Measurements from ENCODE around the gene LRRC10. TPM values are rescaled to one million over a fixed set of nuclear protein-coding genes. Genes with fewer than 3 reads are reported as not detected.

The LRRC10 gene
- total RNA-seq, 1 experiment from 2014 or later = not detected

DNA sequence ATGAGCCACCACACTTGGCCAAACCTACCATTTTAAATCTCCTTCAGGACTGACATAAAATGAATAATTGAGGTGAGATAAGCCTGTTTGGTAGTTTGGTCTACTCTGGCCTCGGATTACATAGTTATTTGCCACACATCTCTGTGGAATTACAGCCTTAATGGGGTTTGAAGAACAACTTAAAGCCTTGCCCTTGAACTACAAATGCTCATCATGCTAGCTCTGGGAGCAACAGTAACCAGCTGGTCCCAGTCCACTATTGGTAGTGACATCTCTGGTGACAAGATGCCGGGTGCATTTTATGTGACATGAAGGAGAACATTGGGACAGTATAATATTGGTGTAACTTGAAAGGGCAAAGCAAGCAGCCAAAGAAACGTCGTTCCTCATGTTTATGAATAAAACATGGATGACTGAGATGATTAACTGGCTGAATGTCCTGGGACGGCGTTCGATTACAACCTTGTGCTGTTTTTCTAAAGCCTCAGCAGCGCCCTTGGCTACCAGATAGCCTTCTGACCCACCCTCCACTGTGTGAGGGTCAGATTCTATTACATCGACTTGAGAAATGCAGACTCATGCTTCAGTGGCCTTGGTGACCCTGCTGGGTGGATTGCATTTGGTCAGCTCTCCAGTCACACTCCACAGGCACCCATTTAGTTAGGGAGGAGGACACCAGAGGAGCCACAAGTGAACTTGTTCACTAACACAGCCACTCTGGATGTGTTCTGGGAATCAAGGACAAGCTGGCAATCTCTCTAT, 46.9 kb upstream of the LRRC10 start:
- H2AFZ ChIP-seq = no peak overlapping the region
- no peaks in the 10 kb centered on the region for H3K79me2 ChIP-seq (ENCODE audit: low read depth)
- DNase-seq = no peak
- H3K4me2 ChIP-seq = no peak overlapping the region
- H4K20me1 ChIP-seq (ENCODE audit: insufficient read depth) = no peaks in the 10 kb centered on the region
- no peaks in the 10 kb centered on the region for H3F3A ChIP-seq (ENCODE audit: insufficient read depth, low read depth)
- H3K36me3 ChIP-seq (ENCODE audit: low read depth) = no peaks in the 10 kb centered on the region
- H3K4me1 ChIP-seq (replicated peaks; ENCODE audit: insufficient read depth) = no peaks in the 10 kb centered on the region
- H3K27me3 ChIP-seq (ENCODE audit: insufficient read depth, low read depth) = no peaks in the 10 kb centered on the region
- BruUV-seq (replicated peaks) = no TSS peak
- ChIA-PET CTCF (no interaction called here), POLR2A (ENCODE audit: unreplicated experiment) (no interaction called here)
- H3K9me3 ChIP-seq (ENCODE audit: insufficient read depth, low read depth) = no peaks in the 10 kb centered on the region; the same call in 1 of the 2 replicates
- no peak for TF ChIP-seq EZH2 (IDR thresholded peaks at IDR 0.05; ENCODE audit: low read depth)
- TF ChIP-seq, protein P1, sequence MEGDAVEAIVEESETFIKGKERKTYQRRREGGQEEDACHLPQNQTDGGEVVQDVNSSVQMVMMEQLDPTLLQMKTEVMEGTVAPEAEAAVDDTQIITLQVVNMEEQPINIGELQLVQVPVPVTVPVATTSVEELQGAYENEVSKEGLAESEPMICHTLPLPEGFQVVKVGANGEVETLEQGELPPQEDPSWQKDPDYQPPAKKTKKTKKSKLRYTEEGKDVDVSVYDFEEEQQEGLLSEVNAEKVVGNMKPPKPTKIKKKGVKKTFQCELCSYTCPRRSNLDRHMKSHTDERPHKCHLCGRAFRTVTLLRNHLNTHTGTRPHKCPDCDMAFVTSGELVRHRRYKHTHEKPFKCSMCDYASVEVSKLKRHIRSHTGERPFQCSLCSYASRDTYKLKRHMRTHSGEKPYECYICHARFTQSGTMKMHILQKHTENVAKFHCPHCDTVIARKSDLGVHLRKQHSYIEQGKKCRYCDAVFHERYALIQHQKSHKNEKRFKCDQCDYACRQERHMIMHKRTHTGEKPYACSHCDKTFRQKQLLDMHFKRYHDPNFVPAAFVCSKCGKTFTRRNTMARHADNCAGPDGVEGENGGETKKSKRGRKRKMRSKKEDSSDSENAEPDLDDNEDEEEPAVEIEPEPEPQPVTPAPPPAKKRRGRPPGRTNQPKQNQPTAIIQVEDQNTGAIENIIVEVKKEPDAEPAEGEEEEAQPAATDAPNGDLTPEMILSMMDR (conservative IDR thresholded peaks at IDR 0.05) = no peak
- intact Hi-C loops (cut with micrococcal nuclease; ENCODE audit: unreplicated experiment) = no loop called here
- H3K27ac ChIP-seq = no peak overlapping the region
- no peaks in the 10 kb centered on the region for H3K9me2 ChIP-seq (ENCODE audit: insufficient read depth)
- no peak overlapping the region for H3K4me3 ChIP-seq

DNA sequence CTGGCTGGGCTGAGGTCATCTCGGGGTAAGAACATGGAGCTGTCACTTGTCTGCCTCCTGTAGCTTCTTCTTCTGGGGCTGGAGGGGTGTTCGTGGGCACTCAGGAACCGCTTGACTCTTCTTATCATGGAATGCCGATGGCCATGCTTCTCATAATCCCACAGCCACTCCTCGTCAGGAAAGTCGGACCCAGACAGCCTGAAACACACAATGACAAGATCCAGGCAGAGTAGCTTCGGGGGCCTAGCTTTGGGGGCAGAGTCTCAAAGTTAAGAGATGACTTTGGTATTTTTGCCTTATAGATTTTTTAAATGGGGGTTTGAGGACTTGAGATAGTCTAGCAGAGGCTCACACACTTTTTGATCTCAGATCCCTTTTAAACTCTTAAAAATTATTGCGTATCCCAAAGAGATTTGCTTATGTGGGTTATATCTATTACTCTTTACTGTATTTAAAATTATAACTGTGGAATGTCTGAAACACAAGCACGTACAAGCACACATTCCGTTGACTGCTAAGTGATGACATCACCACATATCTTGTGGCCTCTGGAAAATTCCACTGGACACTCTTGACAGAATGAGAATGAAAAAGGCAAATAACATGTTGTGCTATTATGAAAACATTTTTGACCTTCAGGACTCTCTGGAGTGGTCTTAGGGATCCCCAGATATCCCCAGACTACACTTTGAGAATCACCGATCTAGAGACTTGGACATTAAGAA, 45.1 kb upstream of the LRRC10 start:
- Histone ChIP-seq H2AFZ (no peak overlapping the region), H3K27ac (no peak overlapping the region)

DNA sequence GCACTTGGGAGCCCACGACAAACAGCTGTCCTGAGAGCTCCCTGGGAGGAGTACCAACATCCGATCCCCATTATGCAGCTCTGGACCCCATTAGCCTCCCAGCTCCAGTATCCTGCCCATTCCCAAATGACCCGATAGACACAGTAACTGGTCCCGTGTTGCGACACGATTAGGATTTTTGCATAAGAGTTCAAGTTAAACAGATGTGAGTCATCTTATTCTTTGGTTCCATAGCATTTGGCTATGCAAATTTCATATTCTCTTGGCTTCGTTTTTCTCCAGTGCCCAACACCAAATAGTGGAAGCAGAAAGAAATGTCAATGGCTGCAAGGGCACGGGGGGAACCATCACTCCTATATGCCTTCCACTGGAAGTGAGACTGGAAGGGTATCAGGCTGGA, 43.0 kb upstream of the LRRC10 start:
- H3K4me1 ChIP-seq (replicated peaks; ENCODE audit: insufficient read depth) = no peaks in the 10 kb centered on the region
- H3F3A ChIP-seq (ENCODE audit: insufficient read depth, low read depth) = no peaks in the 10 kb centered on the region
- no TSS peak for BruUV-seq (replicated peaks)
- no peaks in the 10 kb centered on the region; the same call in 1 of the 2 replicates for H3K9me3 ChIP-seq (ENCODE audit: insufficient read depth, low read depth)
- no peaks in the 10 kb centered on the region for H3K79me2 ChIP-seq (ENCODE audit: low read depth)
- no peak overlapping the region for H2AFZ ChIP-seq
- CTCF ChIA-PET = no interaction called here
- H3K9me2 ChIP-seq (ENCODE audit: insufficient read depth) = no peaks in the 10 kb centered on the region
- POLR2A ChIA-PET (ENCODE audit: unreplicated experiment) = no interaction called here
- H3K27ac ChIP-seq = no peak overlapping the region
- DNase-seq = no peak
- no peak overlapping the region for H3K4me3 ChIP-seq
- no peak overlapping the region for H3K4me2 ChIP-seq
- TF ChIP-seq, protein P1 (conservative IDR thresholded peaks at IDR 0.05) = no peak
- TF ChIP-seq EZH2 (IDR thresholded peaks at IDR 0.05; ENCODE audit: low read depth) = no peak
- no peaks in the 10 kb centered on the region for H3K27me3 ChIP-seq (ENCODE audit: insufficient read depth, low read depth)
- H3K36me3 ChIP-seq (ENCODE audit: low read depth) = no peaks in the 10 kb centered on the region
- H4K20me1 ChIP-seq (ENCODE audit: insufficient read depth) = no peaks in the 10 kb centered on the region
- intact Hi-C loops (cut with micrococcal nuclease; ENCODE audit: unreplicated experiment) = no loop called here

More for the DNA sequence above, 45.1 kb upstream of the LRRC10 start:
- no peak for DNase-seq
- Histone ChIP-seq H3F3A (ENCODE audit: insufficient read depth, low read depth) (no peaks in the 10 kb centered on the region), H4K20me1 (ENCODE audit: insufficient read depth) (no peaks in the 10 kb centered on the region), H3K4me2 (no peak overlapping the region), H3K9me3 (ENCODE audit: insufficient read depth, low read depth) (no peaks in the 10 kb centered on the region; the same call in 1 of the 2 replicates), H3K9me2 (ENCODE audit: insufficient read depth) (no peaks in the 10 kb centered on the region), H3K79me2 (ENCODE audit: low read depth) (no peaks in the 10 kb centered on the region), H3K4me3 (no peak overlapping the region), H3K4me1 (replicated peaks; ENCODE audit: insufficient read depth) (no peaks in the 10 kb centered on the region), H3K27me3 (ENCODE audit: insufficient read depth, low read depth) (no peaks in the 10 kb centered on the region), H3K36me3 (ENCODE audit: low read depth) (no peaks in the 10 kb centered on the region)
- TF ChIP-seq, protein P1 (conservative IDR thresholded peaks at IDR 0.05) = no peak
- no peak for TF ChIP-seq EZH2 (IDR thresholded peaks at IDR 0.05; ENCODE audit: low read depth)
- ChIA-PET POLR2A (ENCODE audit: unreplicated experiment) (no interaction called here), CTCF (no interaction called here)
- intact Hi-C loops (cut with micrococcal nuclease; ENCODE audit: unreplicated experiment) = no loop called here
- no TSS peak for BruUV-seq (replicated peaks)
